NT2/D1 (cell line): ENCODE measurements around the gene FOXP3.

ENCODE experiments used
- SUZ12 ChIP-seq: IDR thresholded peaks from 2 replicates; pipeline ENCODE4 v1.6.1; 2011; ENCODE audit not compliant: insufficient read length, insufficient read depth; ENCODE audit errors: extremely low read depth
- YY1 ChIP-seq: IDR thresholded peaks from 2 replicates; pipeline ENCODE4 v1.6.1; 2011; ENCODE audit not compliant: insufficient read length, insufficient read depth
- ZNF274 ChIP-seq: IDR thresholded peaks from 2 replicates; pipeline ENCODE4 v1.6.1; 2011; ENCODE audit warnings: mild to moderate bottlenecking, low read depth, low read length

GRCh38 chrX:49286136-49286535 is 21.6 kb upstream of the FOXP3 start:
- TF ChIP-seq YY1 (no peak), ZNF274 (no peak), SUZ12 (no peak)
